Measurements from ENCODE around the gene SSNA1.
A peak's percentile ranks its signal among the peaks of the same experiment; 100 is the strongest.

The SSNA1 gene

DNA sequence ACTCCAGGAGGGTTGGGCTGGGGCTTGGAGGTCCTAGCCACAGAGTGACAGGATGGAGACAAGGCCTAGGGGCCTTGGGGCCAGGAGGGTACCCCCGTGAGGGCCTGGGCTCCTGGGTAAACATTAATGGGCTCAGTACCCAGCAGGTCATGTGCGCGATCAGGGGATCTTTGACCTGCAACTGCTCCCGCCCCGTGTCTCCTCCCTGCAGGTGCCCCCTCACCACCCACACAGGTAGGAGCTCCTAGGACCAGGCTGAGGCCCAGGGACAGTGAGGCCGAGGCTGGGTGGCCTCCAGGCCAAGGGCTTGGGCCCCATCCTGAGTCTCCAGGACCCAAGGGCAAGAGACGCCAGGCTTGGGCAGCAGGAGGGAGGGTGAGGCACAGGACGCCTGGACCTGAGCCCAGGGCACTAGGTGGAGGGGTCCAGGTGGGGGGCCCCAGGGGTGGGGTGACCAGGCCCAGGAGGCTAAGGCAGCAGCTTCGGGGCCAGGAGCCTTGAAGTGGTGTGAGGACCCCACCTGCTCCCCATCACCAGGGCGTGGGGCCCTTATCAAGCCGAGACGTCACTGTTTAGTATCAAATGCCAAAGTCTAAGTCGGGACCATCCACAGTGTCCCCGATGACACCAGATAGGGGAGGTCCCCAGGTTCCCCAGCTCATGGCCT lies 42.4 kb downstream of the SSNA1 start, which contains the start of gene SLC34A3:
SLC34A3 (plus strand) TSS at position 197 of the 667 bp plus-strand sequence. CDS start 802 bp downstream, outside the sequence.
- no peaks in the 10 kb centered on the region for H3K36me3 ChIP-seq (ENCODE audit: control insufficient read depth in 2 of 2, insufficient read depth in 1 of 2, low read length in 2 of 2)
- no peaks in the 10 kb centered on the region for H3K4me1 ChIP-seq (ENCODE audit: control insufficient read depth, insufficient read depth, low read length)
- POLR2A ChIA-PET: interaction anchor here (0.8 to 17.2 kb wide), 3 partner anchors 10 to 23 kb away, joined by 3 to 304 read pairs (median 234); partner anchors contain the start of genes NDOR1, TMEM203, TPRN and TUBB4B
- TF ChIP-seq, protein P1, sequence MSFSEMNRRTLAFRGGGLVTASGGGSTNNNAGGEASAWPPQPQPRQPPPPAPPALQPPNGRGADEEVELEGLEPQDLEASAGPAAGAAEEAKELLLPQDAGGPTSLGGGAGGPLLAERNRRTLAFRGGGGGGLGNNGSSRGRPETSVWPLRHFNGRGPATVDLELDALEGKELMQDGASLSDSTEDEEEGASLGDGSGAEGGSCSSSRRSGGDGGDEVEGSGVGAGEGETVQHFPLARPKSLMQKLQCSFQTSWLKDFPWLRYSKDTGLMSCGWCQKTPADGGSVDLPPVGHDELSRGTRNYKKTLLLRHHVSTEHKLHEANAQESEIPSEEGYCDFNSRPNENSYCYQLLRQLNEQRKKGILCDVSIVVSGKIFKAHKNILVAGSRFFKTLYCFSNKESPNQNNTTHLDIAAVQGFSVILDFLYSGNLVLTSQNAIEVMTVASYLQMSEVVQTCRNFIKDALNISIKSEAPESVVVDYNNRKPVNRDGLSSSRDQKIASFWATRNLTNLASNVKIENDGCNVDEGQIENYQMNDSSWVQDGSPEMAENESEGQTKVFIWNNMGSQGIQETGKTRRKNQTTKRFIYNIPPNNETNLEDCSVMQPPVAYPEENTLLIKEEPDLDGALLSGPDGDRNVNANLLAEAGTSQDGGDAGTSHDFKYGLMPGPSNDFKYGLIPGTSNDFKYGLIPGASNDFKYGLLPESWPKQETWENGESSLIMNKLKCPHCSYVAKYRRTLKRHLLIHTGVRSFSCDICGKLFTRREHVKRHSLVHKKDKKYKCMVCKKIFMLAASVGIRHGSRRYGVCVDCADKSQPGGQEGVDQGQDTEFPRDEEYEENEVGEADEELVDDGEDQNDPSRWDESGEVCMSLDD (tag by site-specific recombination; IDR thresholded peaks at IDR 0.05): no peak
- no peak for TF ChIP-seq ZNF544 (tag by site-specific recombination; IDR thresholded peaks at IDR 0.05)
- TF ChIP-seq ZNF280C (tag by site-specific recombination; IDR thresholded peaks at IDR 0.05): no peak
- TF ChIP-seq GLIS2 (tag by site-specific recombination; IDR thresholded peaks at IDR 0.05): peak; percentile 52; the same call in 1 of the 2 replicates
- no peak for TF ChIP-seq ZNF704 (tag by site-specific recombination; IDR thresholded peaks at IDR 0.05)
- TF ChIP-seq ZNF133 (tag by site-specific recombination; IDR thresholded peaks at IDR 0.05): no peak
- no peak for TF ChIP-seq ZNF274 (IDR thresholded peaks at IDR 0.05; ENCODE audit: low read length)
- TF ChIP-seq ZNF274 (tag by site-specific recombination; IDR thresholded peaks at IDR 0.05; ENCODE audit: borderline replicate concordance): no peak
- TF ChIP-seq SP3 (tag by site-specific recombination; IDR thresholded peaks at IDR 0.05): peak; percentile 24; the same call in 1 of the 2 replicates
- TF ChIP-seq ZIC2 (tag by site-specific recombination; IDR thresholded peaks at IDR 0.05): no peak
- TF ChIP-seq, protein P2, sequence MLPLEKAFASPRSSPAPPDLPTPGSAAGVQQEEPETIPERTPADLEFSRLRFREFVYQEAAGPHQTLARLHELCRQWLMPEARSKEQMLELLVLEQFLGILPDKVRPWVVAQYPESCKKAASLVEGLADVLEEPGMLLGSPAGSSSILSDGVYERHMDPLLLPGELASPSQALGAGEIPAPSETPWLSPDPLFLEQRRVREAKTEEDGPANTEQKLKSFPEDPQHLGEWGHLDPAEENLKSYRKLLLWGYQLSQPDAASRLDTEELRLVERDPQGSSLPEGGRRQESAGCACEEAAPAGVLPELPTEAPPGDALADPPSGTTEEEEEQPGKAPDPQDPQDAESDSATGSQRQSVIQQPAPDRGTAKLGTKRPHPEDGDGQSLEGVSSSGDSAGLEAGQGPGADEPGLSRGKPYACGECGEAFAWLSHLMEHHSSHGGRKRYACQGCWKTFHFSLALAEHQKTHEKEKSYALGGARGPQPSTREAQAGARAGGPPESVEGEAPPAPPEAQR (tag by site-specific recombination; IDR thresholded peaks at IDR 0.05): no peak
- no peaks in the 10 kb centered on the region for H3K9me3 ChIP-seq (ENCODE audit: control insufficient read depth, insufficient read depth, low read depth, low read length)
- no peak within 1 kb of the TSS for H3K27ac ChIP-seq (ENCODE audit: extremely low read depth, low read depth, low read length)
- no peak within 1 kb of the TSS for H3K4me3 ChIP-seq (ENCODE audit: low read depth, low read length)
- CTCF ChIA-PET: interaction anchor here (0.6 kb wide), 1 partner anchor 106 kb away, joined by 3 read pairs; no protein-coding TSS in a partner anchor

GRCh38 chr9:137231372-137232039 lies 43.0 kb downstream of the SSNA1 start:
- Histone ChIP-seq H3K9me3 (ENCODE audit: control insufficient read depth, insufficient read depth, low read depth, low read length) (no peaks in the 10 kb centered on the region), H3K4me3 (ENCODE audit: low read depth, low read length) (no peak overlapping the region), H3K36me3 (ENCODE audit: control insufficient read depth in 2 of 2, insufficient read depth in 1 of 2, low read length in 2 of 2) (no peaks in the 10 kb centered on the region), H3K27ac (ENCODE audit: extremely low read depth, low read depth, low read length) (no peak overlapping the region), H3K4me1 (ENCODE audit: control insufficient read depth, insufficient read depth, low read length) (no peaks in the 10 kb centered on the region)
- ChIA-PET POLR2A (interaction anchor here (0.8 kb wide), 1 partner anchor 23 kb away, joined by 3 read pairs; no protein-coding TSS in a partner anchor), CTCF (no interaction called here)
- TF ChIP-seq BCL11B (tag by site-specific recombination; IDR thresholded peaks at IDR 0.05; ENCODE audit: low read depth): peak; percentile 18; the same call in 1 of the 2 replicates
- 0 out of 2 replicates have a peak, but pooled peaks have one; percentile 12 for TF ChIP-seq ZNF341 (tag by site-specific recombination; IDR thresholded peaks at IDR 0.05; ENCODE audit: low read depth)
- no peak for TF ChIP-seq ZNF366 (tag by site-specific recombination; conservative IDR thresholded peaks at IDR 0.05)
- TF ChIP-seq, protein P3, sequence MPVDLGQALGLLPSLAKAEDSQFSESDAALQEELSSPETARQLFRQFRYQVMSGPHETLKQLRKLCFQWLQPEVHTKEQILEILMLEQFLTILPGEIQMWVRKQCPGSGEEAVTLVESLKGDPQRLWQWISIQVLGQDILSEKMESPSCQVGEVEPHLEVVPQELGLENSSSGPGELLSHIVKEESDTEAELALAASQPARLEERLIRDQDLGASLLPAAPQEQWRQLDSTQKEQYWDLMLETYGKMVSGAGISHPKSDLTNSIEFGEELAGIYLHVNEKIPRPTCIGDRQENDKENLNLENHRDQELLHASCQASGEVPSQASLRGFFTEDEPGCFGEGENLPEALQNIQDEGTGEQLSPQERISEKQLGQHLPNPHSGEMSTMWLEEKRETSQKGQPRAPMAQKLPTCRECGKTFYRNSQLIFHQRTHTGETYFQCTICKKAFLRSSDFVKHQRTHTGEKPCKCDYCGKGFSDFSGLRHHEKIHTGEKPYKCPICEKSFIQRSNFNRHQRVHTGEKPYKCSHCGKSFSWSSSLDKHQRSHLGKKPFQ (tag by site-specific recombination; IDR thresholded peaks at IDR 0.05): no peak
- TF ChIP-seq GLIS2 (tag by site-specific recombination; IDR thresholded peaks at IDR 0.05): 0 out of 2 replicates have a peak, but pooled peaks have one; percentile 12
- no peak for TF ChIP-seq OVOL3 (tag by site-specific recombination; IDR thresholded peaks at IDR 0.05)

Data from HEK293 (cell line).